SK-N-SH (cell line): Measurements from ENCODE around the gene MMD2. TPM values are rescaled to one million over a fixed set of nuclear protein-coding genes. Genes with fewer than 3 reads are reported as not detected.

Source experiments
- CTCF ChIA-PET: fragments of 300-600, 350-600 bp; formaldehyde crosslinking; extraction: SDS; loops from one replicate; lab custom pipeline; 2021; lab: Yijun Ruan, JAX
- POLR2A ChIA-PET: fragments of 350-600 bp; sonication (Branson Sonifier 250); formaldehyde crosslinking; extraction: SDS; loops from one replicate; lab custom pipeline; 2020; ENCODE audit warnings: antibody characterized with exemption, inconsistent platforms; lab: Yijun Ruan, JAX
- DNase-seq: peaks from one replicate; pipeline ENCODE4 v3.0.0; 2012
- H2AFZ ChIP-seq: fragments of 200-600 bp; sonication (generic); 2 replicates; pipeline ENCODE4 v1.8.1; 2016; ENCODE audit warnings: antibody characterized with exemption, mild to moderate bottlenecking, low read depth
- H3F3A ChIP-seq: fragments of 200-600 bp; sonication (generic); replicated peaks from 2 replicates; pipeline ENCODE3; 2016; ENCODE audit warnings: antibody characterized with exemption, mild to moderate bottlenecking; ENCODE audit not compliant: insufficient read depth
- H3K27ac ChIP-seq, 2 experiments: fragments of 200-500 bp in 1 of 2; fragments of 200-600 bp in 1 of 2; sonication (Bioruptor generic) in 1 of 2; sonication (generic), shearing (Covaris generic) in 1 of 2; 2 replicates each; pipeline versions ENCODE4 v1.5.1 to v1.6.1; 2014 to 2016; ENCODE audit warnings: low read depth in 2 of 2, inconsistent platforms in 1 of 2, low read length in 1 of 2, mild to moderate bottlenecking in 1 of 2, mixed read lengths in 1 of 2
- H3K27me3 ChIP-seq: fragments of 200-600 bp; sonication (generic), shearing (Covaris generic); 2 replicates; pipeline ENCODE4 v1.6.1; 2016; ENCODE audit warnings: mixed run types; ENCODE audit not compliant: insufficient read depth
- H3K36me3 ChIP-seq, 2 experiments: fragments of 200-500 bp in 1 of 2; fragments of 200-600 bp in 1 of 2; sonication (Bioruptor generic) in 1 of 2; sonication (generic) in 1 of 2; replicated peaks in 1 of 2; 2 replicates each; pipeline versions ENCODE3 to v1.5.1; 2014 to 2016; ENCODE audit warnings: low read length in 1 of 2, mild to moderate bottlenecking in 1 of 2; ENCODE audit not compliant: insufficient read depth in 2 of 2, control insufficient read depth in 1 of 2
- H3K4me1 ChIP-seq, 2 experiments: fragments of 200-500 bp in 1 of 2; fragments of 200-600 bp in 1 of 2; sonication (Bioruptor generic) in 1 of 2; sonication (generic), shearing (Covaris generic) in 1 of 2; 2 replicates each; pipeline versions ENCODE4 v1.5.1 to v1.6.1; 2014 to 2016; ENCODE audit warnings: low read depth in 1 of 2, low read length in 1 of 2, mixed run types in 1 of 2; ENCODE audit not compliant: insufficient read depth in 2 of 2, control insufficient read depth in 1 of 2
- H3K4me2 ChIP-seq: fragments of 200-600 bp; sonication (generic), shearing (Covaris generic); 2 replicates; pipeline ENCODE4 v1.6.1; 2017; ENCODE audit warnings: mixed run types
- H3K4me3 ChIP-seq, 2 experiments: fragments of 200-500 bp in 1 of 2; fragments of 200-600 bp in 1 of 2; sonication (Bioruptor generic) in 1 of 2; sonication (generic), shearing (Covaris generic) in 1 of 2; 2 replicates each; pipeline versions ENCODE4 v1.5.1 to v1.8.1; 2014 to 2016; ENCODE audit warnings: low read depth in 2 of 2, inconsistent platforms in 1 of 2, low read length in 1 of 2, mild to moderate bottlenecking in 1 of 2, mixed read lengths in 1 of 2, moderate library complexity in 1 of 2
- H3K79me2 ChIP-seq: fragments of 200-600 bp; sonication (generic); 2 replicates; pipeline ENCODE4 v1.8.1; 2017; ENCODE audit warnings: mild to moderate bottlenecking; ENCODE audit not compliant: insufficient read depth
- H3K9ac ChIP-seq: fragments of 200-600 bp; sonication (generic); 2 replicates; pipeline ENCODE4 v1.6.1; 2017; ENCODE audit warnings: mixed run types
- H3K9me2 ChIP-seq: fragments of 200-600 bp; sonication (generic); 2 replicates; pipeline ENCODE4 v1.6.1; 2017; ENCODE audit warnings: mixed run types
- H3K9me3 ChIP-seq: fragments of 200-600 bp; sonication (generic); 2 replicates; pipeline ENCODE4 v1.6.1; 2017; ENCODE audit warnings: mixed run types, mild to moderate bottlenecking, moderate library complexity
- H4K20me1 ChIP-seq: fragments of 200-600 bp; sonication (generic); 2 replicates; pipeline ENCODE4 v1.6.1; 2017; ENCODE audit warnings: mild to moderate bottlenecking, mixed run types; ENCODE audit not compliant: insufficient read depth
- CHD2 ChIP-seq: fragments of 150-350 bp; IDR thresholded peaks from 2 replicates; pipeline ENCODE4 v1.6.1; 2018; ENCODE audit warnings: low read length; ENCODE audit not compliant: partially characterized antibody
- ELF1 ChIP-seq: IDR thresholded peaks from 2 replicates; pipeline ENCODE4 v1.4.0; 2012
- EP300 ChIP-seq, 2 experiments: IDR thresholded peaks; 2 replicates each; pipeline versions ENCODE4 v1.4.0 to v1.6.1; 2012; ENCODE audit warnings: borderline replicate concordance in 1 of 2, low read depth in 1 of 2, low read length in 1 of 2
- EZH2phosphoT487 ChIP-seq: fragments of 200-600 bp; sonication (generic); IDR thresholded peaks from 2 replicates; pipeline ENCODE4 v1.6.1; 2017; ENCODE audit warnings: low read depth, mixed run types, mild to moderate bottlenecking, antibody characterized with exemption, moderate library complexity, borderline replicate concordance
- FOXM1 ChIP-seq: IDR thresholded peaks from 2 replicates; pipeline ENCODE4 v1.4.0; 2012; ENCODE audit warnings: low read depth, mild to moderate bottlenecking
- GABPA ChIP-seq: IDR thresholded peaks from 2 replicates; pipeline ENCODE4 v1.4.0; 2012; ENCODE audit warnings: low read depth, mild to moderate bottlenecking
- MEF2A ChIP-seq: IDR thresholded peaks from 2 replicates; pipeline ENCODE4 v1.4.0; 2012; ENCODE audit warnings: low read depth, borderline replicate concordance
- MXI1 ChIP-seq: IDR thresholded peaks from 2 replicates; pipeline ENCODE4 v1.6.1; 2012; ENCODE audit warnings: mild to moderate bottlenecking, low read depth, low read length, improper control_type of control experiment
- PBX3 ChIP-seq: IDR thresholded peaks from 2 replicates; pipeline ENCODE4; 2012
- POLR2AphosphoS5 ChIP-seq: IDR thresholded peaks from 2 replicates; pipeline ENCODE4 v1.6.1; 2012; ENCODE audit warnings: low read depth, low read length
- RAD21 ChIP-seq: IDR thresholded peaks from 2 replicates; pipeline ENCODE4 v1.6.1; 2012; ENCODE audit warnings: mild to moderate bottlenecking, low read length
- REST ChIP-seq: IDR thresholded peaks from 2 replicates; pipeline ENCODE4 v1.6.1; 2012; ENCODE audit warnings: mild to moderate bottlenecking, low read depth, low read length, moderate library complexity
- TEAD4 ChIP-seq: IDR thresholded peaks from 2 replicates; pipeline ENCODE4 v1.4.0; 2012; ENCODE audit warnings: mild to moderate bottlenecking, borderline replicate concordance; ENCODE audit not compliant: insufficient read depth
- WGBS: methylation state at CpG from one replicate; pipeline ENCODE4 v1.1.6; 2017; ENCODE audit warnings: low lambda C conversion rate; 5-methylcytosine and 5-hydroxymethylcytosine counted together
- polyA plus RNA-seq, 3 experiments: library from polyadenylated mRNA; depleted of rRNA; stranded (reverse); fragments of >200 nt; gene quantifications; 2 replicates each; pipeline ENCODE4 v1.2.3, GENCODE V29; 2012

The MMD2 gene
- polyA plus RNA-seq, 1 of the 3 experiments (the other 2 are of a cell fraction), result not detected

GRCh38 chr7:4882169-4883032 is 76.6 kb downstream of the MMD2 start (continued):
- no peak for TF ChIP-seq FOXM1
- TF ChIP-seq POLR2AphosphoS5, result peak; percentile 34
- peak; percentile 58 for TF ChIP-seq CHD2
- TF ChIP-seq MEF2A, result no peak
- no peak for TF ChIP-seq GABPA
- no peak for TF ChIP-seq PBX3
- TF ChIP-seq EP300 (IDR thresholded peaks at IDR 0.05; ENCODE audit: borderline replicate concordance in 1 of 2, low read depth in 1 of 2, low read length in 1 of 2), result peak in 1 of 2 experiments; percentile 55; a peak in 1 of 4 replicates
- TF ChIP-seq RAD21, result no peak
- TF ChIP-seq MXI1, result peak; percentile 85

GRCh38 chr7:4880218-4880617 is 78.8 kb downstream of the MMD2 start:
- Histone ChIP-seq H3K9me2 (no peaks in the 10 kb centered on the region), H3K4me1 (peaks cover 5 to 32% of the 10 kb centered on the region in 2 experiments; a peak in 1 of 4 replicates), H2AFZ (no peak overlapping the region), H3K4me3 (no peak overlapping the region), H3K9me3 (no peaks in the 10 kb centered on the region), H3K27me3 (no peaks in the 10 kb centered on the region), H3K9ac (no peak overlapping the region), H3K4me2 (no peak overlapping the region), H3K27ac (peak overlapping the region in 1 of 2 experiments; percentile 18; a peak in 1 of 4 replicates), H3F3A (peaks cover 14% of the 10 kb centered on the region), H3K36me3 (peaks cover 0 to 3% of the 10 kb centered on the region in 2 experiments), H4K20me1 (no peaks in the 10 kb centered on the region), H3K79me2 (peaks cover 5% of the 10 kb centered on the region; the same call in 1 of the 2 replicates)
- ChIA-PET POLR2A (interaction anchor here (1.7 kb wide), 1 partner anchor 23 kb away, joined by 4 read pairs; no protein-coding TSS in a partner anchor), CTCF (interaction anchor here (0.5 to 21.4 kb wide), 5 partner anchors 12 to 125 kb away, joined by 3 to 645 read pairs (median 5); partner anchors contain the start of gene PAPOLB)
- DNase-seq, result peak; percentile 43
- 90% methylated on average over 10 of the region's 10 CpGs for WGBS
- no peak for TF ChIP-seq EZH2phosphoT487
- no peak for TF ChIP-seq FOXM1
- TF ChIP-seq ELF1, result no peak
- TF ChIP-seq REST, result no peak
- TF ChIP-seq TEAD4, result no peak
